Spleen (tissue), 11 donors: ENCODE measurements around the gene IRS1. TPM values are rescaled to one million over a fixed set of nuclear protein-coding genes. Genes with fewer than 3 reads are reported as not detected.

ENCODE experiments used
- DNase-seq: peaks from one replicate; pipeline ENCODE4 v3.0.0-alpha.2; 2020
- H3K27ac ChIP-seq, 8 donors: fragments of 200-600 bp; sonication (generic) in 7 of 8; 1 replicate in 4 of 8; 2 replicates in 4 of 8; pipeline versions ENCODE4 v1.5.0 to v1.8.0; 2016 to 2021; ENCODE audit warnings: inconsistent platforms in 4 of 8, mild to moderate bottlenecking in 4 of 8, moderate library complexity in 1 of 8
- H3K27me3 ChIP-seq, 7 donors: fragments of 200-600 bp; sonication (generic) in 6 of 7; replicated peaks in 1 of 7; 1 replicate in 4 of 7; 2 replicates in 3 of 7; pipeline versions ENCODE4 v1.5.0 to v1.8.0; 2016 to 2021; ENCODE audit warnings: inconsistent platforms in 3 of 7, mild to moderate bottlenecking in 1 of 7
- H3K36me3 ChIP-seq, 6 donors: fragments of 200-600 bp; sonication (generic) in 5 of 6; 1 replicate in 4 of 6; 2 replicates in 2 of 6; pipeline versions ENCODE4 v1.5.0 to v1.8.0; 2016 to 2021; ENCODE audit warnings: inconsistent platforms in 2 of 6
- H3K4me1 ChIP-seq, 6 donors: fragments of 200-600 bp; sonication (generic) in 5 of 6; 1 replicate in 3 of 6; 2 replicates in 3 of 6; pipeline versions ENCODE4 v1.5.0 to v1.8.0; 2016 to 2021; ENCODE audit warnings: inconsistent platforms in 3 of 6
- H3K4me3 ChIP-seq, 8 donors: fragments of 200-600 bp; sonication (generic) in 7 of 8; 1 replicate in 4 of 8; 2 replicates in 4 of 8; pipeline versions ENCODE4 v1.5.0 to v1.8.0; 2016 to 2021; ENCODE audit warnings: inconsistent platforms in 4 of 8, mild to moderate bottlenecking in 4 of 8, moderate library complexity in 2 of 8
- H3K9me3 ChIP-seq, 8 donors: fragments of 200-600 bp; sonication (generic) in 7 of 8; 1 replicate in 4 of 8; 2 replicates in 4 of 8; pipeline versions ENCODE4 v1.5.0 to v1.8.0; 2016 to 2021; ENCODE audit warnings: inconsistent platforms in 4 of 8
- CTCF ChIP-seq, 11 experiments: fragments of 200-600 bp in 7 of 11; fragments of 450-650 bp in 4 of 11; sonication (generic) in 4 of 11; IDR thresholded peaks in 8 of 11; conservative IDR thresholded peaks in 3 of 11; 1 replicate in 7 of 11; 2 replicates in 4 of 11; pipeline versions ENCODE4 v1.4.0 to v1.8.0; 2016 to 2021; ENCODE audit warnings: antibody characterized with exemption in 11 of 11, inconsistent platforms in 4 of 11, mild to moderate bottlenecking in 1 of 11
- POLR2A ChIP-seq, 3 donors: fragments of 450-650 bp; IDR thresholded peaks; one replicate each; pipeline ENCODE4 v1.5.1; 2017; ENCODE audit warnings: antibody characterized with exemption in 3 of 3, mild to moderate bottlenecking in 1 of 3
- POLR2AphosphoS5 ChIP-seq, 3 donors: sonication (generic); formaldehyde crosslinking; IDR thresholded peaks; one replicate each; pipeline ENCODE4 v1.5.1; 2017; ENCODE audit warnings: antibody characterized with exemption in 3 of 3
- WGBS, 5 donors: extraction: QIAGEN DNeasy Blood & Tissue Kit in 3 of 5; methylation state at CpG; one replicate each; pipeline versions ENCODE4 v1.1.5 to v1.1.7; 2013 to 2018; 5-methylcytosine and 5-hydroxymethylcytosine counted together
- intact Hi-C: fragments of 100-400 bp; cut with DNase I; formaldehyde crosslinking; loops from one replicate; pipeline ENCODE4 v1.15.0; 2023; ENCODE audit warnings: low total_unique reads
- polyA plus RNA-seq, 3 donors: library from polyadenylated mRNA; stranded (reverse); fragments of 200-250 nt; gene quantifications; one replicate each; pipeline ENCODE4 v1.2.1, GENCODE V29; 2013
- total RNA-seq, 7 donors: library from RNA; depleted of rRNA in 3 of 7; stranded (reverse); fragments of >200 nt in 3 of 7; fragmentation: NEBNext Ultra II Directional in 4 of 7; extraction: Animal tissue kit (Norgen Biotek cat#: 25700) in 4 of 7; gene quantifications; one replicate each; pipeline versions ENCODE4 v1.1.0 to v1.2.1, GENCODE V29; 2016 to 2021
- donor health status: healthy with polysubstance abuse.
- donor health status: DM: no; HTN: no; CAD: no; lungs with moderate emphysema.
- donor health status: DM: no; HTN: no; CAD: no.
- donor health status: Bipolar disorder and iron deficiency.
- donor health status: healthy.
- donor health status: DM: no; HTN: no; CAD: no.
- donor health status: DM: yes; HTN: yes; CAD: no.

IRS1 gene
- total and polyA plus RNA-seq, 10 donors = 0.89 to 11.6 (median 8.2) TPM

- WGBS, 5 donors = 81 to 89% (median 86%) methylated on average over 7 to 17 of the region's 17 CpGs
- TF ChIP-seq CTCF (IDR thresholded peaks at IDR 0.05 in 8 of 11, conservative IDR thresholded peaks at IDR 0.05 in 3 of 11) (peak in 2 of 11 experiments; percentile 29 to 46), POLR2A (IDR thresholded peaks at IDR 0.05) (no peak), POLR2AphosphoS5 (IDR thresholded peaks at IDR 0.05) (peak in 1 of 3 donors; percentile 12)
- no peaks in the 10 kb centered on the region for H3K9me3 ChIP-seq
- H3K4me3 ChIP-seq = peak overlapping the region in 2 of 8 donors; percentile 65 to 86
- H3K27ac ChIP-seq = peak overlapping the region in 3 of 8 donors; percentile 61 to 94 (median 66)
- no peak for DNase-seq
- H3K36me3 ChIP-seq = no peaks in the 10 kb centered on the region
- intact Hi-C loops = no loop called here
- H3K27me3 ChIP-seq = peaks cover 0 to 56% (median 23%) of the 10 kb centered on the region in 7 donors
- peaks cover 10 to 95% (median 53%) of the 10 kb centered on the region in 6 donors for H3K4me1 ChIP-seq
Observed at GRCh38 chr2:226796840-226797288, 2.8 kb downstream of the IRS1 start.

GRCh38 chr2:226796012-226796839 lies 3.4 kb downstream of the IRS1 start:
- H3K36me3 ChIP-seq = no peaks in the 10 kb centered on the region
- H3K9me3 ChIP-seq = no peaks in the 10 kb centered on the region
- peaks cover 0 to 49% (median 20%) of the 10 kb centered on the region in 7 donors for H3K27me3 ChIP-seq
- H3K4me3 ChIP-seq = peak overlapping the region in 4 of 8 donors; percentile 4 to 86 (median 42)
- DNase-seq = peak; percentile 78
- 91 to 98% (median 94%) methylated on average over 16 to 25 of the region's 25 CpGs for WGBS, 5 donors
- TF ChIP-seq CTCF (IDR thresholded peaks at IDR 0.05 in 8 of 11, conservative IDR thresholded peaks at IDR 0.05 in 3 of 11) = no peak
- TF ChIP-seq POLR2AphosphoS5 (IDR thresholded peaks at IDR 0.05) = no peak
- TF ChIP-seq POLR2A (IDR thresholded peaks at IDR 0.05) = no peak
- peak overlapping the region in 5 of 8 donors; percentile 26 to 94 (median 61) for H3K27ac ChIP-seq
- intact Hi-C loops = no loop called here
- peaks cover 10 to 91% (median 49%) of the 10 kb centered on the region in 6 donors for H3K4me1 ChIP-seq

GRCh38 chr2:226795281-226796011 lies 4.2 kb downstream of the IRS1 start:
- peak overlapping the region in 7 of 8 donors; percentile 26 to 94 (median 48) for H3K27ac ChIP-seq
- peaks cover 9 to 90% (median 49%) of the 10 kb centered on the region in 6 donors for H3K4me1 ChIP-seq
- intact Hi-C loops = no loop called here
- DNase-seq = peak; percentile 79
- H3K27me3 ChIP-seq = peaks cover 0 to 41% (median 17%) of the 10 kb centered on the region in 7 donors
- no peaks in the 10 kb centered on the region for H3K9me3 ChIP-seq
- H3K36me3 ChIP-seq = no peaks in the 10 kb centered on the region
- H3K4me3 ChIP-seq = peak overlapping the region in 5 of 8 donors; percentile 4 to 86 (median 20)
- TF ChIP-seq POLR2AphosphoS5 (IDR thresholded peaks at IDR 0.05) (peak in 1 of 3 donors; percentile 21), POLR2A (IDR thresholded peaks at IDR 0.05) (no peak)
- WGBS, 5 donors = 84 to 93% (median 90%) methylated on average over 15 to 26 of the region's 26 CpGs

- intact Hi-C loops = no loop called here
- Histone ChIP-seq H3K4me1 (peaks cover 4 to 91% (median 47%) of the 10 kb centered on the region in 6 donors), H3K27me3 (peaks cover 0 to 34% (median 17%) of the 10 kb centered on the region in 7 donors), H3K4me3 (peak overlapping the region in 4 of 8 donors; percentile 7 to 86 (median 42)), H3K9me3 (no peaks in the 10 kb centered on the region), H3K27ac (peak overlapping the region in 6 of 8 donors; percentile 26 to 94 (median 54)), H3K36me3 (no peaks in the 10 kb centered on the region)
- peak in 1 of 3 donors; percentile 10 for TF ChIP-seq POLR2AphosphoS5 (IDR thresholded peaks at IDR 0.05)
- no peak for TF ChIP-seq POLR2A (IDR thresholded peaks at IDR 0.05)
- TF ChIP-seq CTCF (IDR thresholded peaks at IDR 0.05 in 8 of 11, conservative IDR thresholded peaks at IDR 0.05 in 3 of 11) = no peak
- DNase-seq = no peak
- 66 to 84% (median 66%) methylated on average over 8 to 9 of the region's 9 CpGs for WGBS, 5 donors
Observed at GRCh38 chr2:226794751-226795171, 4.9 kb downstream of the IRS1 start.
